Breast epithelium (tissue), 4 donors: ENCODE data around the gene FJX1. TPM values are rescaled to one million over a fixed set of nuclear protein-coding genes. Genes with fewer than 3 reads are reported as not detected.

Experiments
- DNase-seq, 2 donors: peaks; one replicate each; pipeline ENCODE4 v3.0.0-alpha.2; 2019; ENCODE audit warnings: low spot score in 2 of 2
- H3K27ac ChIP-seq, 2 donors: fragments of 200-600 bp; sonication (generic) in 1 of 2; one replicate each; pipeline ENCODE4 v1.5.1; 2016 to 2019; ENCODE audit warnings: mild to moderate bottlenecking in 1 of 2
- H3K27me3 ChIP-seq, 2 donors: fragments of 200-600 bp; sonication (generic) in 1 of 2; one replicate each; pipeline versions ENCODE4 v1.5.1 to v1.6.0; 2017 to 2019; ENCODE audit warnings: control low read depth in 1 of 2, mild to moderate bottlenecking in 1 of 2
- H3K36me3 ChIP-seq: fragments of 200-600 bp; one replicate; pipeline ENCODE4 v1.5.1; 2019
- H3K4me1 ChIP-seq, 2 donors: fragments of 200-600 bp; sonication (generic); one replicate each; pipeline ENCODE4 v1.5.1; 2016 to 2019; ENCODE audit warnings: control low read depth in 1 of 2
- H3K4me3 ChIP-seq, 3 donors: fragments of 200-600 bp; sonication (generic); 1 replicate in 2 of 3; 2 replicates in 1 of 3; pipeline ENCODE4 v1.5.1; 2016 to 2019; ENCODE audit warnings: mild to moderate bottlenecking in 3 of 3, moderate library complexity in 2 of 3
- H3K9me3 ChIP-seq, 2 donors: fragments of 200-600 bp; sonication (generic) in 1 of 2; one replicate each; pipeline ENCODE4 v1.5.1; 2016 to 2019; ENCODE audit warnings: control low read depth in 1 of 2
- POLR2A ChIP-seq: fragments of 450-650 bp; IDR thresholded peaks from one replicate; pipeline ENCODE4 v1.6.1; 2016; ENCODE audit warnings: antibody characterized with exemption, mild to moderate bottlenecking, moderate library complexity
- POLR2AphosphoS5 ChIP-seq, 3 donors: sonication (generic); formaldehyde crosslinking; IDR thresholded peaks; one replicate each; pipeline ENCODE4 v1.6.1; 2017; ENCODE audit warnings: antibody characterized with exemption in 3 of 3
- intact Hi-C: fragments of 100-400 bp; cut with DNase I; formaldehyde crosslinking; loops from one replicate; pipeline ENCODE4 v1.15.1; 2023; ENCODE audit warnings: low total_unique reads
- total RNA-seq, 3 donors: library from RNA; depleted of rRNA; stranded (reverse); fragments of >200 nt; gene quantifications; one replicate each; pipeline ENCODE4 v1.1.0, GENCODE V29; 2016
- TF ChIP-seq, protein P1 (sequence below), 3 donors: fragments of 450-650 bp; IDR thresholded peaks; one replicate each; pipeline ENCODE4 v1.5.1; 2016 to 2017; ENCODE audit warnings: antibody characterized with exemption in 3 of 3, mild to moderate bottlenecking in 3 of 3, moderate library complexity in 3 of 3

The FJX1 gene
- total RNA-seq, 3 donors from 2014 or later: 1.1 to 12.1 (median 8.3) TPM

GRCh38 chr11:35594680-35595079 is 23.6 kb upstream of the FJX1 start:
- intact Hi-C loops: no loop called here
- H3K27me3 ChIP-seq: no peaks in the 10 kb centered on the region
- no peaks in the 10 kb centered on the region for H3K9me3 ChIP-seq
- no peak for DNase-seq
- TF ChIP-seq, protein P1, sequence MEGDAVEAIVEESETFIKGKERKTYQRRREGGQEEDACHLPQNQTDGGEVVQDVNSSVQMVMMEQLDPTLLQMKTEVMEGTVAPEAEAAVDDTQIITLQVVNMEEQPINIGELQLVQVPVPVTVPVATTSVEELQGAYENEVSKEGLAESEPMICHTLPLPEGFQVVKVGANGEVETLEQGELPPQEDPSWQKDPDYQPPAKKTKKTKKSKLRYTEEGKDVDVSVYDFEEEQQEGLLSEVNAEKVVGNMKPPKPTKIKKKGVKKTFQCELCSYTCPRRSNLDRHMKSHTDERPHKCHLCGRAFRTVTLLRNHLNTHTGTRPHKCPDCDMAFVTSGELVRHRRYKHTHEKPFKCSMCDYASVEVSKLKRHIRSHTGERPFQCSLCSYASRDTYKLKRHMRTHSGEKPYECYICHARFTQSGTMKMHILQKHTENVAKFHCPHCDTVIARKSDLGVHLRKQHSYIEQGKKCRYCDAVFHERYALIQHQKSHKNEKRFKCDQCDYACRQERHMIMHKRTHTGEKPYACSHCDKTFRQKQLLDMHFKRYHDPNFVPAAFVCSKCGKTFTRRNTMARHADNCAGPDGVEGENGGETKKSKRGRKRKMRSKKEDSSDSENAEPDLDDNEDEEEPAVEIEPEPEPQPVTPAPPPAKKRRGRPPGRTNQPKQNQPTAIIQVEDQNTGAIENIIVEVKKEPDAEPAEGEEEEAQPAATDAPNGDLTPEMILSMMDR (IDR thresholded peaks at IDR 0.05): no peak
- TF ChIP-seq POLR2A (no peak), POLR2AphosphoS5 (IDR thresholded peaks at IDR 0.05) (no peak)
- H3K4me3 ChIP-seq: no peak overlapping the region
- no peaks in the 10 kb centered on the region for H3K4me1 ChIP-seq
- no peak overlapping the region for H3K27ac ChIP-seq
- H3K36me3 ChIP-seq: no peaks in the 10 kb centered on the region

DNA sequence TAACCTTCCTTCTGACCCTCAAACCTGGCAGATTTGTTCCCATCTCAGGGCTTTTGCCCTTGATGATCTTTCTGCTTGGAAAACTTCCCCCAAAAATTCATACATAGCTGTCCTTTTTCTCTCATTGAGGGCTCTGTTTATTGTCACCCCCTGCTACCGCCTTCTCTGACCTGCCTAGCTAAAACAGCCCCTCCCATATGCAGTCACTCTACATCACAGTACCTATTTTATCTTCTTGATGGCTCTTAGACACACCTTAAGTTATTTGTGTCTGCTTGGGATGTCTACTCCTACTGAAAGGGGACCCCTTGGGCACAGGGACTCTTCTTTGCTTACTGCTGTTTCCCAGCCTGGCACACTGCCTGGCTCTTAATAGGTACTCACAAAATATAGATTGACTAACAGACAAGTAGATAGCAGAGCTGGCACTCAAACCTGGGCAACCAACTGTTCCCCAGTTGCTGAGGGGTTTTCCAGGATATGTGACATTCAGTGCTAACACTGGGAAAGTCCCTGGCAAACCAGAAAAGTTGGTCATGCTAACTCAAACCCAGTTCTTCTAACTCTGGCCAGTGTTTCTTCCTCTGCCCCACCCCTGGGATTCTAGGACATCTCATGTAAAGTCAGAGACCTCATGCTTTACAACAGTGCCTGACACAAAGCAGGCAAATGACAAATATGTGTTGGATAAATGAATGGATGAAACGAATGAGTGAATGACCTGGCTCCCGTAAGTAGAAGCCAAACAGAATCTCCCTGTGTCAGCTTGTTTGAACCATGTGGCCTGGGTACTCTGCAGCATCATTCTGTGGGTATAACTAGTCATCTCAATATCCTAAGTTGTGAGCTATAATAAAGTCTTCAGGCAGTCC is 19.8 kb upstream of the FJX1 start:
- TF ChIP-seq, protein P1 (IDR thresholded peaks at IDR 0.05): no peak
- TF ChIP-seq POLR2AphosphoS5 (IDR thresholded peaks at IDR 0.05) (no peak), POLR2A (no peak)
- H3K4me1 ChIP-seq: no peaks in the 10 kb centered on the region
- no peaks in the 10 kb centered on the region for H3K27me3 ChIP-seq
- no peak overlapping the region for H3K27ac ChIP-seq
- intact Hi-C loops: no loop called here
- no peaks in the 10 kb centered on the region for H3K9me3 ChIP-seq
- no peaks in the 10 kb centered on the region for H3K36me3 ChIP-seq
- no peak overlapping the region for H3K4me3 ChIP-seq
- no peak for DNase-seq

GRCh38 chr11:35600331-35600838 is 17.9 kb upstream of the FJX1 start:
- Histone ChIP-seq H3K4me3 (no peak overlapping the region), H3K9me3 (no peaks in the 10 kb centered on the region), H3K27me3 (no peaks in the 10 kb centered on the region), H3K4me1 (no peaks in the 10 kb centered on the region), H3K27ac (no peak overlapping the region), H3K36me3 (no peaks in the 10 kb centered on the region)
- no peak for TF ChIP-seq POLR2AphosphoS5 (IDR thresholded peaks at IDR 0.05)
- TF ChIP-seq, protein P1 (IDR thresholded peaks at IDR 0.05): no peak
- no peak for TF ChIP-seq POLR2A
- intact Hi-C loops: no loop called here
- DNase-seq: no peak

- H3K4me3 ChIP-seq: no peak overlapping the region
- no peaks in the 10 kb centered on the region for H3K9me3 ChIP-seq
- no peaks in the 10 kb centered on the region for H3K36me3 ChIP-seq
- TF ChIP-seq POLR2A (no peak), POLR2AphosphoS5 (IDR thresholded peaks at IDR 0.05) (no peak)
- TF ChIP-seq, protein P1 (IDR thresholded peaks at IDR 0.05): no peak
- no peak overlapping the region for H3K27ac ChIP-seq
- H3K27me3 ChIP-seq: no peaks in the 10 kb centered on the region
- intact Hi-C loops: no loop called here
- no peak for DNase-seq
- H3K4me1 ChIP-seq: no peaks in the 10 kb centered on the region
Measured at GRCh38 chr11:35602160-35602793, 16.0 kb upstream of the FJX1 start.

- no peaks in the 10 kb centered on the region for H3K9me3 ChIP-seq
- no peak overlapping the region for H3K4me3 ChIP-seq
- TF ChIP-seq, protein P1 (IDR thresholded peaks at IDR 0.05): no peak
- TF ChIP-seq POLR2AphosphoS5 (IDR thresholded peaks at IDR 0.05) (no peak), POLR2A (no peak)
- DNase-seq: no peak
- intact Hi-C loops: no loop called here
- no peak overlapping the region for H3K27ac ChIP-seq
- H3K27me3 ChIP-seq: no peaks in the 10 kb centered on the region
- H3K4me1 ChIP-seq: no peaks in the 10 kb centered on the region
- H3K36me3 ChIP-seq: no peaks in the 10 kb centered on the region
Measured at GRCh38 chr11:35602979-35603378, 15.3 kb upstream of the FJX1 start.
